CD14-positive monocyte (primary cell): ENCODE measurements around the gene MAGEF1. TPM values are rescaled to one million over a fixed set of nuclear protein-coding genes. Genes with fewer than 3 reads are reported as not detected.

Source experiments
- DNase-seq, 3 donors: peaks; one replicate each; pipeline ENCODE4 v3.0.0-alpha.2; 2011 to 2022
- H2AFZ ChIP-seq: 2 replicates; pipeline ENCODE4 v1.6.0; 2012; ENCODE audit warnings: mild to moderate bottlenecking, low read depth, low read length, inconsistent platforms; ENCODE audit not compliant: insufficient read depth, poor library complexity, severe bottlenecking
- H3K27ac ChIP-seq, 2 donors: 1 replicate in 1 of 2; 2 replicates in 1 of 2; pipeline ENCODE4 v1.5.1; 2012 to 2013; ENCODE audit warnings: low read length in 2 of 2, control low read depth in 1 of 2, inconsistent platforms in 1 of 2, low read depth in 1 of 2, mild to moderate bottlenecking in 1 of 2
- H3K27me3 ChIP-seq, 2 donors: one replicate each; pipeline versions ENCODE4 v1.6.0 to v1.6.1; 2011 to 2013; ENCODE audit warnings: low read length in 2 of 2; ENCODE audit not compliant: control insufficient read depth in 2 of 2, insufficient read depth in 2 of 2
- H3K36me3 ChIP-seq, 2 donors: replicated peaks in 1 of 2; 1 replicate in 1 of 2; 2 replicates in 1 of 2; pipeline versions ENCODE4 v1.5.1 to v1.6.1; 2012 to 2013; ENCODE audit warnings: low read length in 2 of 2, control low read depth in 1 of 2, inconsistent platforms in 1 of 2, mild to moderate bottlenecking in 1 of 2; ENCODE audit not compliant: insufficient read depth in 2 of 2, control insufficient read depth in 1 of 2
- H3K4me1 ChIP-seq, 2 donors: 1 replicate in 1 of 2; 2 replicates in 1 of 2; pipeline versions ENCODE4 v1.5.1 to v1.6.1; 2012 to 2013; ENCODE audit warnings: low read length in 2 of 2, control low read depth in 1 of 2, inconsistent platforms in 1 of 2, mild to moderate bottlenecking in 1 of 2, moderate library complexity in 1 of 2; ENCODE audit not compliant: insufficient read depth in 2 of 2, control insufficient read depth in 1 of 2
- H3K4me2 ChIP-seq: replicated peaks from 2 replicates; pipeline ENCODE3; 2012; ENCODE audit warnings: low read length, moderate library complexity, mild to moderate bottlenecking; ENCODE audit not compliant: poor library complexity, severe bottlenecking; ENCODE audit errors: extremely low read depth
- H3K4me3 ChIP-seq, 3 experiments: fragments of 200-600 bp in 1 of 3; sonication (generic) in 1 of 3; replicated peaks in 1 of 3; 1 replicate in 2 of 3; 2 replicates in 1 of 3; pipeline ENCODE4 v1.5.1; 2011 to 2013; ENCODE audit warnings: low read length in 3 of 3, mild to moderate bottlenecking in 3 of 3, control low read depth in 2 of 3, low read depth in 2 of 3, inconsistent platforms in 1 of 3, moderate library complexity in 1 of 3
- H3K79me2 ChIP-seq: 2 replicates; pipeline ENCODE4 v1.6.0; 2012; ENCODE audit warnings: mild to moderate bottlenecking, control low read depth, inconsistent platforms, low read length, moderate library complexity; ENCODE audit not compliant: insufficient read depth
- H3K9ac ChIP-seq: 2 replicates; pipeline ENCODE4 v1.6.0; 2017; ENCODE audit warnings: low read length, mild to moderate bottlenecking; ENCODE audit not compliant: insufficient read depth, poor library complexity, severe bottlenecking
- H3K9me3 ChIP-seq, 2 donors: replicated peaks in 1 of 2; 1 replicate in 1 of 2; 2 replicates in 1 of 2; pipeline versions ENCODE4 v1.5.1 to v1.6.1; 2012 to 2013; ENCODE audit warnings: low read length in 2 of 2, control low read depth in 1 of 2; ENCODE audit not compliant: control insufficient read depth in 1 of 2, insufficient read depth in 1 of 2
- H4K20me1 ChIP-seq: 2 replicates; pipeline ENCODE4 v1.6.0; 2012; ENCODE audit warnings: mild to moderate bottlenecking, low read length, control low read depth, moderate library complexity; ENCODE audit not compliant: insufficient read depth
- H3K27ac Mint-ChIP-seq, 7 donors: one replicate each; pipeline ENCODE4 v1.8.0; 2020; ENCODE audit warnings: mild to moderate bottlenecking in 7 of 7, mixed read lengths in 7 of 7, moderate library complexity in 6 of 7, inconsistent platforms in 2 of 7
- H3K27me3 Mint-ChIP-seq, 3 donors: one replicate each; pipeline ENCODE4 v1.8.0; 2021 to 2022; ENCODE audit warnings: low read depth in 3 of 3, mild to moderate bottlenecking in 3 of 3, mixed read lengths in 3 of 3, moderate library complexity in 3 of 3, inconsistent platforms in 1 of 3
- H3K36me3 Mint-ChIP-seq, 2 donors: one replicate each; pipeline ENCODE4 v1.8.0; 2020; ENCODE audit warnings: mixed read lengths in 2 of 2, inconsistent platforms in 1 of 2, mild to moderate bottlenecking in 1 of 2
- H3K4me1 Mint-ChIP-seq: one replicate; pipeline ENCODE4 v1.8.0; 2020; ENCODE audit warnings: mild to moderate bottlenecking, mixed read lengths
- H3K4me3 Mint-ChIP-seq, 2 donors: one replicate each; pipeline ENCODE4 v1.8.0; 2020; ENCODE audit warnings: mild to moderate bottlenecking in 2 of 2, mixed read lengths in 2 of 2, moderate library complexity in 1 of 2
- H3K9me3 Mint-ChIP-seq, 7 donors: one replicate each; pipeline ENCODE4 v1.8.0; 2020 to 2022; ENCODE audit warnings: mixed read lengths in 7 of 7, mild to moderate bottlenecking in 6 of 7, moderate library complexity in 6 of 7, inconsistent platforms in 2 of 7
- WGBS: methylation state at CpG from one replicate; pipeline ENCODE4 v1.1.5; 2013; ENCODE audit warnings: missing lambda C conversion rate; ENCODE audit not compliant: insufficient coverage; 5-methylcytosine and 5-hydroxymethylcytosine counted together
- intact Hi-C, 2 donors: fragments of 100-400 bp; cut with micrococcal nuclease; formaldehyde crosslinking; loops; one replicate each; pipeline versions ENCODE4 v1.15.0 to v1.15.1; 2023
- polyA plus RNA-seq, 3 donors: library from polyadenylated mRNA; depleted of rRNA in 1 of 3; unstranded in 2 of 3; stranded (reverse) in 1 of 3; fragments of 300-500 nt in 2 of 3; fragments of >200 nt in 1 of 3; fragmentation: Illumina TruSeq in 2 of 3; gene quantifications; 1 replicate in 2 of 3; 2 replicates in 1 of 3; pipeline ENCODE4 v1.2.3, GENCODE V29; 2012 to 2021
- TF ChIP-seq, protein P1 (sequence below): fragments of 200-600 bp; IDR thresholded peaks from one replicate; pipeline ENCODE4 v1.8.0; 2022; ENCODE audit warnings: antibody characterized with exemption, mild to moderate bottlenecking

MAGEF1 gene
- polyA plus RNA-seq, 3 donors = 1.7 to 14.8 (median 12.2) TPM

DNA sequence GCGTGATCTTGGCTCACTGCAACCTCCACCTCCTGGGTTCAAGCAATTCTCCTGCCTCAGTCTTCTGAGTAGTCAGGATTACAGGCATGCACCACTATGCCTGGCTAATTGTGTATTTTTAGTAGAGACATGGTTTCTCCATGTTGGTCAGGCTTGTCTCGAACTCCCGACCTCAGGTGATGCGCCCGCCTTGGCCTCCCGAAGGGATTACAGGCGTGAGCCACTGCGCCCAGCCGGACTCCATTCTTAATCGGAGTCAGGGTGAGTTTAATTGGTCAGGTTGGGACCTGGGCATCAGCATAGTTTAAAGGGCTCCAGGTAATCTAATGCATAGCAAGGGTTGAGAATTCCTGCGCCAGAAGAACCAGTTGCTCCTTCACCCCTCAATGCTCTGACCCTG is 29.2 kb downstream of the MAGEF1 start:
- Histone ChIP-seq H3K27me3 (no peaks in the 10 kb centered on the region), H3K79me2 (no peaks in the 10 kb centered on the region), H3K9ac (no peak overlapping the region), H3K4me1 (peaks cover 27 to 28% of the 10 kb centered on the region in 2 donors), H3K9me3 (no peaks in the 10 kb centered on the region), H3K4me3 (no peak overlapping the region), H3K36me3 (no peaks in the 10 kb centered on the region), H2AFZ (no peak overlapping the region), H4K20me1 (no peaks in the 10 kb centered on the region), H3K4me2 (no peak overlapping the region), H3K27ac (no peak overlapping the region)
- Mint-ChIP-seq H3K4me1 (peaks cover 31% of the 10 kb centered on the region), H3K27me3 (peaks cover 1 to 8% (median 3%) of the 10 kb centered on the region in 3 donors), H3K27ac (no peak overlapping the region), H3K36me3 (no peaks in the 10 kb centered on the region), H3K4me3 (no peak overlapping the region), H3K9me3 (peaks cover 0 to 2% (median 0%) of the 10 kb centered on the region in 7 donors)
- TF ChIP-seq, protein P1, sequence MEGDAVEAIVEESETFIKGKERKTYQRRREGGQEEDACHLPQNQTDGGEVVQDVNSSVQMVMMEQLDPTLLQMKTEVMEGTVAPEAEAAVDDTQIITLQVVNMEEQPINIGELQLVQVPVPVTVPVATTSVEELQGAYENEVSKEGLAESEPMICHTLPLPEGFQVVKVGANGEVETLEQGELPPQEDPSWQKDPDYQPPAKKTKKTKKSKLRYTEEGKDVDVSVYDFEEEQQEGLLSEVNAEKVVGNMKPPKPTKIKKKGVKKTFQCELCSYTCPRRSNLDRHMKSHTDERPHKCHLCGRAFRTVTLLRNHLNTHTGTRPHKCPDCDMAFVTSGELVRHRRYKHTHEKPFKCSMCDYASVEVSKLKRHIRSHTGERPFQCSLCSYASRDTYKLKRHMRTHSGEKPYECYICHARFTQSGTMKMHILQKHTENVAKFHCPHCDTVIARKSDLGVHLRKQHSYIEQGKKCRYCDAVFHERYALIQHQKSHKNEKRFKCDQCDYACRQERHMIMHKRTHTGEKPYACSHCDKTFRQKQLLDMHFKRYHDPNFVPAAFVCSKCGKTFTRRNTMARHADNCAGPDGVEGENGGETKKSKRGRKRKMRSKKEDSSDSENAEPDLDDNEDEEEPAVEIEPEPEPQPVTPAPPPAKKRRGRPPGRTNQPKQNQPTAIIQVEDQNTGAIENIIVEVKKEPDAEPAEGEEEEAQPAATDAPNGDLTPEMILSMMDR = no peak
- intact Hi-C loops = no loop called here
- DNase-seq = no peak
- 98% methylated on average over 8 of the region's 11 CpGs for WGBS

DNA sequence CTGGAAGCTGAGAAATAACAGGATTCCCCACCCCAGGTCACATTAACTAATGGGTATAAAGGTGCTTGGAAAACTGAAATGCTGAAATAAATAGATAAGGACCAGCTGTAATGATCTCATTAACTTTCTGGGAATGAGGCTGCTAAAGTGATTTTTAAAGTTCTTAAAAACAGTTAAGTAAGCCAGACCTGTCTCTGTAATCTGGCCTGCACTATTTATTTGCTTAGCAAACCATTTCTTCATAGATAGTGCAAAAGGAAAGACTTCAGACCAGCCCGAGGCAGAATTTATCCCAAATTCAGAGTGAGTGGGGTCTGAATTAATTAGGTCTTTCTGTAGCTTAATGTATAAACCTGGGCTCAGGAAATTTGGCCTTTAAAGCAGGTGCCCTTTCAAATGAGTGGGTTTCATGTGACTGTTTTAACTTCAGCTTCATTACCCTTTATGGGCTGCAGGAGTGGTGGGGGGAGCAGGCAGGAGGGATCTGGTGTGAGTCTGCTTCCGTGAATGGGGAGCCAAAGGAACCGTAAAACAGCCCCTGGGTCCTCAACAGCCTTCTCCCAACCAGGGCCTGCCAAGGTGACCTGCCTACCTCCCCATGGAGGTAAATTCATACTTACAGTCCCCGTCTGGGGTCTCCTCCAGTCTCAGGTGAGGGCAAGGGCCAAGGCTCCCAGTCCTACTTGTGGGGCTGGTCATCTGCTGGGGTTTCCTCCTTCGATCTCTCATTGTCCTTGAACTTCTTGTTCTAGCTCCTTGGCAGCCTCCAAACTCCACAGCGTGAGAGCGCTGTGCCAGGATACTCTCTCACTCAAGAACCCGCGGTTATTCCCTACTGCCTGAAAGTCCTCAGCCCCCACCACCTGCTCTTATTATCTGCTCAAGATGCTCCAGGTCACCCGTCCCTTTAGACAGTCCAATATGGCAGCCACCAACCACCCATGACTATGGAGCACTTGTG is 31.2 kb downstream of the MAGEF1 start:
- Histone ChIP-seq H3K27me3 (no peaks in the 10 kb centered on the region), H3K27ac (no peak overlapping the region), H3K9me3 (no peaks in the 10 kb centered on the region), H3K4me2 (no peak overlapping the region), H4K20me1 (no peaks in the 10 kb centered on the region), H3K4me1 (peaks cover 38 to 39% of the 10 kb centered on the region in 2 donors), H3K4me3 (no peak overlapping the region), H3K36me3 (no peaks in the 10 kb centered on the region), H2AFZ (no peak overlapping the region), H3K9ac (no peak overlapping the region), H3K79me2 (no peaks in the 10 kb centered on the region)
- Mint-ChIP-seq H3K4me1 (peaks cover 39% of the 10 kb centered on the region), H3K4me3 (no peak overlapping the region), H3K9me3 (peaks cover 0 to 2% (median 0%) of the 10 kb centered on the region in 7 donors), H3K27me3 (peaks cover 1 to 9% (median 3%) of the 10 kb centered on the region in 3 donors), H3K36me3 (no peaks in the 10 kb centered on the region), H3K27ac (no peak overlapping the region)
- intact Hi-C loops = no loop called here
- TF ChIP-seq, protein P1 = no peak
- DNase-seq = no peak
- WGBS = 94% methylated on average over 8 of the region's 10 CpGs
